Measurements from ENCODE around the gene SNTG2. TPM values are rescaled to one million over a fixed set of nuclear protein-coding genes. Genes with fewer than 3 reads are reported as not detected.
A peak's percentile ranks its signal among the peaks of the same experiment; 100 is the strongest.

Gene SNTG2
- total RNA-seq, 1 experiment from 2014 or later: 20.5 TPM

- CTCF ChIA-PET: interaction anchor here (0.8 to 1.5 kb wide), 3 partner anchors 97 to 186 kb away, joined by 3 to 4 read pairs (median 3); no protein-coding TSS in a partner anchor
- no peak overlapping the region for H3K27ac Mint-ChIP-seq
- TF ChIP-seq NFATC4 (CRISPR knock-in tag; IDR thresholded peaks at IDR 0.05): no peak
- no peak for TF ChIP-seq E2F4 (CRISPR knock-in tag; IDR thresholded peaks at IDR 0.05; ENCODE audit: borderline replicate concordance, low read depth)
- TF ChIP-seq E2F1 (CRISPR knock-in tag; IDR thresholded peaks at IDR 0.05): no peak
- DNase-seq (ENCODE audit: low spot score) (no peak), ATAC-seq (no peak)
- H3K27me3 Mint-ChIP-seq (ENCODE audit: low read depth): peaks cover 4% of the 10 kb centered on the region
- H3K4me3 Mint-ChIP-seq: no peak overlapping the region
- no peaks in the 10 kb centered on the region for H3K36me3 Mint-ChIP-seq
- H3K4me1 Mint-ChIP-seq: peaks cover 68% of the 10 kb centered on the region
- POLR2A ChIA-PET: interaction anchor here (0.6 kb wide), 1 partner anchor 221 kb away, joined by 3 read pairs; no protein-coding TSS in a partner anchor
- H3K9me3 Mint-ChIP-seq: no peaks in the 10 kb centered on the region
Measured at GRCh38 chr2:954687-955000, 4.0 kb downstream of the SNTG2 start.

GRCh38 chr2:955829-956731 is 5.4 kb downstream of the SNTG2 start:
- ChIA-PET CTCF (interaction anchor here (1.0 to 1.5 kb wide), 3 partner anchors 34 to 590 kb away, joined by 4 to 5 read pairs (median 4); no protein-coding TSS in a partner anchor), POLR2A (no interaction called here)
- Mint-ChIP-seq H3K4me1 (peaks cover 76% of the 10 kb centered on the region), H3K27ac (no peak overlapping the region), H3K4me3 (no peak overlapping the region), H3K27me3 (ENCODE audit: low read depth) (peaks cover 4% of the 10 kb centered on the region), H3K9me3 (no peaks in the 10 kb centered on the region), H3K36me3 (no peaks in the 10 kb centered on the region)
- TF ChIP-seq ELF4 (CRISPR knock-in tag; IDR thresholded peaks at IDR 0.05; ENCODE audit: low read depth): no peak
- no peak for TF ChIP-seq RELA (CRISPR knock-in tag; IDR thresholded peaks at IDR 0.05; ENCODE audit: borderline replicate concordance)
- TF ChIP-seq ZBTB21 (CRISPR knock-in tag; IDR thresholded peaks at IDR 0.05; ENCODE audit: borderline replicate concordance): 0 out of 2 replicates have a peak, but pooled peaks have one; percentile 36
- TF ChIP-seq GRHL2 (CRISPR knock-in tag; IDR thresholded peaks at IDR 0.05; ENCODE audit: insufficient replicate concordance, severe bottlenecking): no peak
- TF ChIP-seq USF2 (CRISPR knock-in tag; IDR thresholded peaks at IDR 0.05): 0 out of 2 replicates have a peak, but pooled peaks have one; percentile 39
- 0 out of 2 replicates have a peak, but pooled peaks have one; percentile 23 for TF ChIP-seq ZNF121 (CRISPR knock-in tag; IDR thresholded peaks at IDR 0.05)
- no peak for TF ChIP-seq KAT7 (CRISPR knock-in tag; IDR thresholded peaks at IDR 0.05; ENCODE audit: borderline replicate concordance)
- peak; percentile 41; the same call in 1 of the 2 replicates for TF ChIP-seq MAX (CRISPR knock-in tag; IDR thresholded peaks at IDR 0.05)
- DNase-seq (ENCODE audit: low spot score) (peak; percentile 41), ATAC-seq (peak; percentile 50)

GRCh38 chr2:959457-959856 is 8.8 kb downstream of the SNTG2 start:
- DNase-seq (ENCODE audit: low spot score): no peak
- Mint-ChIP-seq H3K4me3 (no peak overlapping the region), H3K27me3 (ENCODE audit: low read depth) (no peaks in the 10 kb centered on the region), H3K9me3 (no peaks in the 10 kb centered on the region), H3K4me1 (peaks cover 52% of the 10 kb centered on the region), H3K36me3 (no peaks in the 10 kb centered on the region), H3K27ac (no peak overlapping the region)
- ChIA-PET CTCF (interaction anchor here (0.7 to 1.3 kb wide), 2 partner anchors 181 to 244 kb away, joined by 3 to 6 read pairs; no protein-coding TSS in a partner anchor), POLR2A (interaction anchor here (0.7 kb wide), 1 partner anchor 1400 kb away, joined by 3 read pairs; no protein-coding TSS in a partner anchor)
- no peak for ATAC-seq
- no peak for TF ChIP-seq MXD4 (CRISPR knock-in tag; IDR thresholded peaks at IDR 0.05; ENCODE audit: borderline replicate concordance)
- TF ChIP-seq ZNF317 (CRISPR knock-in tag; IDR thresholded peaks at IDR 0.05; ENCODE audit: borderline replicate concordance, low read depth): no peak
- TF ChIP-seq HMGA2 (CRISPR knock-in tag; IDR thresholded peaks at IDR 0.05): no peak
- no peak for TF ChIP-seq ZNF512 (CRISPR knock-in tag; IDR thresholded peaks at IDR 0.05; ENCODE audit: borderline replicate concordance)
- no peak for TF ChIP-seq ELF4 (CRISPR knock-in tag; IDR thresholded peaks at IDR 0.05; ENCODE audit: low read depth)
- no peak for TF ChIP-seq FOXP4 (CRISPR knock-in tag; IDR thresholded peaks at IDR 0.05)
- TF ChIP-seq ZNF281 (CRISPR knock-in tag; IDR thresholded peaks at IDR 0.05): no peak
- no peak for TF ChIP-seq ZNF232 (CRISPR knock-in tag; IDR thresholded peaks at IDR 0.05)
- no peak for TF ChIP-seq USF2 (CRISPR knock-in tag; IDR thresholded peaks at IDR 0.05)
